Endodermal cell (in vitro differentiated cells): Measurements from ENCODE around the gene TMEM121B. TPM values are rescaled to one million over a fixed set of nuclear protein-coding genes. Genes with fewer than 3 reads are reported as not detected.

Source experiments
- DNase-seq: peaks from one replicate; pipeline ENCODE4 v3.0.0-alpha.2; 2017
- H3K27ac ChIP-seq: 2 replicates; pipeline ENCODE4 v1.5.1; 2013; ENCODE audit warnings: mild to moderate bottlenecking, low read depth, low read length, moderate library complexity
- H3K27me3 ChIP-seq: 2 replicates; pipeline ENCODE4 v1.6.1; 2013; ENCODE audit warnings: mild to moderate bottlenecking, low read length, moderate library complexity; ENCODE audit not compliant: insufficient read depth, control insufficient read depth, poor library complexity, severe bottlenecking
- H3K36me3 ChIP-seq: 2 replicates; pipeline ENCODE4 v1.7.0; 2013; ENCODE audit warnings: mild to moderate bottlenecking, low read length, moderate library complexity; ENCODE audit not compliant: control insufficient read depth, insufficient read depth
- H3K4me1 ChIP-seq: one replicate; pipeline ENCODE4 v1.7.0; 2013; ENCODE audit warnings: low read length; ENCODE audit not compliant: control insufficient read depth, insufficient read depth
- H3K4me3 ChIP-seq: 2 replicates; pipeline ENCODE4 v1.5.1; 2013; ENCODE audit warnings: mild to moderate bottlenecking, low read length, moderate library complexity
- H3K9ac ChIP-seq: 2 replicates; pipeline ENCODE4 v1.6.1; 2013; ENCODE audit warnings: mild to moderate bottlenecking, low read length, moderate library complexity; ENCODE audit not compliant: poor library complexity, severe bottlenecking; ENCODE audit errors: extremely low read depth
- H3K9me3 ChIP-seq: 2 replicates; pipeline ENCODE4 v1.6.1; 2013; ENCODE audit warnings: mild to moderate bottlenecking, low read length, moderate library complexity; ENCODE audit not compliant: control insufficient read depth
- H3K27ac Mint-ChIP-seq: 2 replicates; pipeline ENCODE4 v1.8.0; 2020; ENCODE audit warnings: mixed read lengths
- H3K27me3 Mint-ChIP-seq: 2 replicates; pipeline ENCODE4 v1.8.0; 2021; ENCODE audit warnings: mild to moderate bottlenecking, mixed read lengths; ENCODE audit not compliant: insufficient read depth
- H3K36me3 Mint-ChIP-seq: 2 replicates; pipeline ENCODE4 v1.8.0; 2020; ENCODE audit warnings: low read depth, mixed read lengths
- H3K4me1 Mint-ChIP-seq: 2 replicates; pipeline ENCODE4 v1.8.0; 2020; ENCODE audit warnings: mixed read lengths
- H3K4me3 Mint-ChIP-seq: 2 replicates; pipeline ENCODE4 v1.8.0; 2020; ENCODE audit warnings: mild to moderate bottlenecking, moderate library complexity, mixed read lengths
- H3K9me3 Mint-ChIP-seq: 2 replicates; pipeline ENCODE4 v1.8.0; 2020; ENCODE audit warnings: mild to moderate bottlenecking, mixed read lengths
- WGBS, 2 experiments: methylation state at CpG; one replicate each; pipeline versions ENCODE4 v1.1.5 to v1.1.7; 2013; ENCODE audit warnings: missing lambda C conversion rate in 2 of 2, mixed read lengths in 1 of 2; ENCODE audit not compliant: insufficient coverage in 1 of 2, insufficient read length in 1 of 2; 5-methylcytosine and 5-hydroxymethylcytosine counted together
- total RNA-seq, 2 donors: library from RNA; stranded (reverse); fragmentation: NEBNext Ultra II Directional in 1 of 2; extraction: Animal tissue kit (Norgen Biotek cat#: 25700) in 1 of 2; gene quantifications; 2 replicates in 1 of 2; 3 replicates in 1 of 2; pipeline ENCODE4 v1.2.1, GENCODE V29; 2021
- TF ChIP-seq, protein P1 (sequence below): fragments of 200-600 bp; sonication (generic); conservative IDR thresholded peaks from 2 replicates; pipeline ENCODE4 v1.5.0; 2021; ENCODE audit warnings: antibody characterized with exemption, mild to moderate bottlenecking

Gene TMEM121B
- total RNA-seq, 2 donors from 2014 or later: 8.9 to 10.9 TPM

DNA sequence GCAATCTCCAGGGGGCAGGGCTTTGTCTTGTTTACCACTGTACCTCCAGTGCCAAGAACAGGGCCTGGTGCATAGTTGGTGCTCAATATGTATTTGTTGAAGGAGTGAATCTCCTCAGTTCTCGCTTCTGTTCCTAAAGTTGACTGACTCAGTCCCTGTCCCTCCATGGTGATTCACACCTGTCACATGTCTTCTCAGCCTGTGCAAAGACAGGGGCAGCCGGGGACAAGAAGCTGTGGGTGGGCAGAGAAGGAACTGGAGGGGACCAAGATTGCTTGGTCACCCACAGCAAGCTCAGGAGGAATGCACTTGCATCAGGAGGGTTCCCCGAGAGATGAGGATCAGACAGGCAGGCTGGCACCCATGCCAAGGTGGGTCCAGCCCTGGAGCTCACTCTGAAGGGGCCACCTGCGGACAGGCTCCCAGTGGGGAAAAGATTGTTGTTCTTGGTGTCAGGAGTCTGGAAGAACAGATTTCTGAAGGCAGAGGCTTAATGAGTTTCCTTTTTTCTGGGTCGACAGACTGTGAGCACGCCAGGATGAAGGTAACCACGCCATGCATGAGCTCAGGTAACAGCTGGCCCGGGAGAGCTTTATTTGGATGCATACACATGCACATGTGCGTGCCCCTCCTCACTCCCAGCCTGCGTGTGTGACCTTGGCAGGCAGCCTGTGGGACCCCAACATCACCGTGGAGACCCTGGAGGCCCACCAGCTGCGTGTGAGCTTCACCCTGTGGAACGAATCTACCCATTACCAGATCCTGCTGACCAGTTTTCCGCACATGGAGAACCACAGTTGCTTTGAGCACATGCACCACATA lies 19.5 kb downstream of the TMEM121B start:
- H3K4me3 ChIP-seq: no peak overlapping the region
- no peaks in the 10 kb centered on the region for H3K9me3 ChIP-seq
- no peak overlapping the region for H3K9ac ChIP-seq
- no peak overlapping the region for H3K4me3 Mint-ChIP-seq
- no peaks in the 10 kb centered on the region for H3K4me1 ChIP-seq
- peaks cover 59% of the 10 kb centered on the region for H3K36me3 Mint-ChIP-seq
- peak overlapping the region; percentile 22 for H3K27ac Mint-ChIP-seq
- DNase-seq: no peak
- 91 to 92% methylated on average over 11 to 14 of the region's 14 CpGs for WGBS, 2 experiments
- H3K27me3 ChIP-seq: no peaks in the 10 kb centered on the region
- H3K36me3 ChIP-seq: peaks cover 90% of the 10 kb centered on the region
- no peaks in the 10 kb centered on the region for H3K4me1 Mint-ChIP-seq
- no peaks in the 10 kb centered on the region for H3K27me3 Mint-ChIP-seq
- no peaks in the 10 kb centered on the region for H3K9me3 Mint-ChIP-seq
- TF ChIP-seq, protein P1, sequence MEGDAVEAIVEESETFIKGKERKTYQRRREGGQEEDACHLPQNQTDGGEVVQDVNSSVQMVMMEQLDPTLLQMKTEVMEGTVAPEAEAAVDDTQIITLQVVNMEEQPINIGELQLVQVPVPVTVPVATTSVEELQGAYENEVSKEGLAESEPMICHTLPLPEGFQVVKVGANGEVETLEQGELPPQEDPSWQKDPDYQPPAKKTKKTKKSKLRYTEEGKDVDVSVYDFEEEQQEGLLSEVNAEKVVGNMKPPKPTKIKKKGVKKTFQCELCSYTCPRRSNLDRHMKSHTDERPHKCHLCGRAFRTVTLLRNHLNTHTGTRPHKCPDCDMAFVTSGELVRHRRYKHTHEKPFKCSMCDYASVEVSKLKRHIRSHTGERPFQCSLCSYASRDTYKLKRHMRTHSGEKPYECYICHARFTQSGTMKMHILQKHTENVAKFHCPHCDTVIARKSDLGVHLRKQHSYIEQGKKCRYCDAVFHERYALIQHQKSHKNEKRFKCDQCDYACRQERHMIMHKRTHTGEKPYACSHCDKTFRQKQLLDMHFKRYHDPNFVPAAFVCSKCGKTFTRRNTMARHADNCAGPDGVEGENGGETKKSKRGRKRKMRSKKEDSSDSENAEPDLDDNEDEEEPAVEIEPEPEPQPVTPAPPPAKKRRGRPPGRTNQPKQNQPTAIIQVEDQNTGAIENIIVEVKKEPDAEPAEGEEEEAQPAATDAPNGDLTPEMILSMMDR: no peak
- H3K27ac ChIP-seq: no peak overlapping the region

DNA sequence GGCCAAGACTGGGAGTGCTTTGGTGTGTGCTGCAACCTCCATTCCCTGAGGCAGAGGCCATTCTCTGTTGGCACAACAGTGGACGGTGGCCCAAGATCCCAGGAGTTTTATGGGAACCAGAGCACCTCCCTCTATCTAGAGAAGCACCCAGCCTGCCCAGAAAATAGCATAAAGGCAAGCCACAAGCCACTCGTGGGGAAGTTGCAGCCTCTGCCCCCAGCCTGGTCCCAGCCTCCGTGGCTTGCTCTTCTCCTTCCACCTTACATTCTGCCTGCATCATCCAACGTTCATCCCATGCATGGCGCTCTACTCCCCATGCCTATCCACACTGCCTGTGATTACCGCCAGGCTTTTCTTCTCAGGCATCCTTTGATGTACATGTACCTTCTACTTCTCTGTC lies 20.5 kb downstream of the TMEM121B start:
- 93 to 94% methylated on average over 2 to 6 of the region's 6 CpGs for WGBS, 2 experiments
- peaks cover 79% of the 10 kb centered on the region for H3K36me3 ChIP-seq
- H3K9me3 ChIP-seq: no peaks in the 10 kb centered on the region
- TF ChIP-seq, protein P1: no peak
- no peaks in the 10 kb centered on the region for H3K27me3 Mint-ChIP-seq
- H3K27ac ChIP-seq: no peak overlapping the region
- peaks cover 55% of the 10 kb centered on the region for H3K36me3 Mint-ChIP-seq
- no peak overlapping the region for H3K4me3 ChIP-seq
- no peaks in the 10 kb centered on the region for H3K27me3 ChIP-seq
- no peak for DNase-seq
- no peaks in the 10 kb centered on the region for H3K9me3 Mint-ChIP-seq
- H3K4me1 Mint-ChIP-seq: no peaks in the 10 kb centered on the region
- no peak overlapping the region for H3K27ac Mint-ChIP-seq
- no peak overlapping the region for H3K9ac ChIP-seq
- H3K4me3 Mint-ChIP-seq: no peak overlapping the region
- H3K4me1 ChIP-seq: no peaks in the 10 kb centered on the region

DNA sequence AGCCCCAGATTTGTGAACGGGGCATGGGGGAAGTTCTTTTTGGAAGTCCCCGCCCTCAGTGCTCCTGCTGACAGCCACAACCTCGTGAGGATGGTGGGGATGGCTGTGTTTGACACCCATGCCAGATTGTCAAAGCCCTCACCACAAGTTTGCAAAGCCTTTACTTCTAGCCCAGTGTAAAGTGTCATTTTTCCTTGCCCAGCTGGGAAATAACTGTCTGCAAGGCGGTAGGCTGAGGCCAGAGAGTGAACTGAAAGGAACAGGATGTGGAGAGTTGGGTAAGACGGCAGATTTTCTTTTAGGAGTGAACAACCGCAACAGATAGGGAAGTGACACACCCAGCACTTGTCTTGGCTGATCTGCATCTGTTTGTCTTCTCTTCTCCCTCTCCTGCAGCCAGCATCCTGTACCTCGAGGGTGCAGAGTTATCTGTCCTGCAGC lies 22.8 kb downstream of the TMEM121B start:
- Histone ChIP-seq H3K4me3 (no peak overlapping the region), H3K36me3 (peaks cover 69% of the 10 kb centered on the region), H3K27ac (no peak overlapping the region), H3K4me1 (no peaks in the 10 kb centered on the region), H3K27me3 (no peaks in the 10 kb centered on the region), H3K9me3 (no peaks in the 10 kb centered on the region), H3K9ac (no peak overlapping the region)
- peaks cover 2% of the 10 kb centered on the region for H3K4me1 Mint-ChIP-seq
- H3K27ac Mint-ChIP-seq: no peak overlapping the region
- no peak for DNase-seq
- no peaks in the 10 kb centered on the region for H3K9me3 Mint-ChIP-seq
- no peak overlapping the region for H3K4me3 Mint-ChIP-seq
- WGBS, 2 experiments: 89 to 97% methylated on average over 6 to 7 of the region's 7 CpGs
- peaks cover 42% of the 10 kb centered on the region for H3K36me3 Mint-ChIP-seq
- TF ChIP-seq, protein P1: no peak
- H3K27me3 Mint-ChIP-seq: no peaks in the 10 kb centered on the region
